H1 (cell line): ENCODE data around the gene SRI. TPM values are rescaled to one million over a fixed set of nuclear protein-coding genes. Genes with fewer than 3 reads are reported as not detected.

Experiments
- CTCF ChIA-PET: fragments of 300-600 bp; sonication (Branson Sonifier 250); formaldehyde crosslinking; loops from one replicate; lab custom pipeline; 2021; ENCODE audit not compliant: partially characterized antibody; lab: Charles Lee
- POLR2A ChIA-PET: fragments of 300-600 bp; sonication (Branson Sonifier 250); formaldehyde crosslinking; loops from one replicate; lab custom pipeline; 2021; ENCODE audit warnings: inconsistent platforms; ENCODE audit not compliant: partially characterized antibody; lab: Charles Lee
- DNase-seq, 2 experiments: peaks; one replicate each; pipeline versions ENCODE4 v3.0.0 to v3.0.0-alpha.2; 2010 to 2022; ENCODE audit warnings: low spot score in 2 of 2, low read depth in 1 of 2, mixed read lengths in 1 of 2
- FAIRE-seq: peaks from 2 replicates; lab custom pipeline; 2011; peaks lifted over from hg19 to GRCh38; lab: Jason Lieb, UNC
- H2AFZ ChIP-seq: 2 replicates; pipeline ENCODE4 v1.8.1; 2012; ENCODE audit warnings: low read length, inconsistent platforms
- H2AK5ac ChIP-seq: 2 replicates; pipeline ENCODE4 v1.6.1; 2013; ENCODE audit warnings: low read depth, low read length
- H2BK120ac ChIP-seq: replicated peaks from 2 replicates; pipeline ENCODE3; 2013; ENCODE audit warnings: low read depth, low read length, inconsistent platforms
- H2BK12ac ChIP-seq: 2 replicates; pipeline ENCODE4 v1.6.1; 2013; ENCODE audit warnings: low read depth, low read length
- H2BK15ac ChIP-seq: 2 replicates; pipeline ENCODE4 v1.6.1; 2013; ENCODE audit warnings: low read length
- H2BK20ac ChIP-seq: 2 replicates; pipeline ENCODE4 v1.6.1; 2013; ENCODE audit warnings: low read length
- H2BK5ac ChIP-seq: 2 replicates; pipeline ENCODE4 v1.6.1; 2013; ENCODE audit warnings: low read depth, low read length
- H3K14ac ChIP-seq: 2 replicates; pipeline ENCODE4 v1.6.1; 2013; ENCODE audit warnings: inconsistent platforms; ENCODE audit not compliant: insufficient read length
- H3K18ac ChIP-seq: 2 replicates; pipeline ENCODE4 v1.6.1; 2013; ENCODE audit warnings: low read length; ENCODE audit errors: extremely low read depth
- H3K23ac ChIP-seq: 2 replicates; pipeline ENCODE4 v1.6.1; 2013; ENCODE audit warnings: inconsistent platforms; ENCODE audit not compliant: insufficient read length
- H3K23me2 ChIP-seq: 2 replicates; pipeline ENCODE4 v1.6.1; 2013; ENCODE audit warnings: low read depth, low read length
- H3K27ac ChIP-seq: 2 replicates; pipeline ENCODE4 v1.6.1; 2011; ENCODE audit warnings: low read depth, low read length, inconsistent platforms
- H3K27me3 ChIP-seq, 4 experiments: replicated peaks in 1 of 4; 1 replicate in 1 of 4; 2 replicates in 3 of 4; pipeline versions ENCODE4 v1.6.1 to v1.8.1; 2011 to 2013; ENCODE audit warnings: low read length in 3 of 4, mild to moderate bottlenecking in 3 of 4, inconsistent platforms in 2 of 4, mixed read lengths in 2 of 4, moderate library complexity in 1 of 4; ENCODE audit not compliant: control insufficient read depth in 3 of 4, insufficient read depth in 3 of 4; ENCODE audit errors: extremely low read depth in 1 of 4
- H3K36me3 ChIP-seq, 4 experiments: 2 replicates each; pipeline versions ENCODE4 v1.6.1 to v1.8.1; 2011 to 2013; ENCODE audit warnings: mild to moderate bottlenecking in 4 of 4, low read length in 3 of 4, moderate library complexity in 2 of 4, control low read depth in 1 of 4, inconsistent platforms in 1 of 4; ENCODE audit not compliant: insufficient read depth in 4 of 4, control insufficient read depth in 2 of 4
- H3K4ac ChIP-seq: replicated peaks from 2 replicates; pipeline ENCODE3; 2013; ENCODE audit warnings: low read length, low read depth, mixed read lengths, inconsistent platforms; ENCODE audit not compliant: insufficient read length
- H3K4me1 ChIP-seq, 4 experiments: replicated peaks in 1 of 4; 1 replicate in 1 of 4; 2 replicates in 3 of 4; pipeline versions ENCODE4 v1.6.1 to v1.8.1; 2011 to 2013; ENCODE audit warnings: low read length in 3 of 4, inconsistent platforms in 2 of 4, mixed read lengths in 1 of 4; ENCODE audit not compliant: insufficient read depth in 4 of 4, control insufficient read depth in 3 of 4
- H3K4me2 ChIP-seq, 2 experiments: 2 replicates each; pipeline versions ENCODE4 v1.6.1 to v1.8.1; 2011 to 2013; ENCODE audit warnings: low read depth in 2 of 2, low read length in 2 of 2, control low read depth in 1 of 2, inconsistent platforms in 1 of 2, mild to moderate bottlenecking in 1 of 2; ENCODE audit not compliant: insufficient read depth in 1 of 2
- H3K4me3 ChIP-seq, 4 experiments: fragments of 200-600, 300-600 bp in 1 of 4; sonication (generic), shearing (Covaris generic), sonication (Bioruptor Twin) in 1 of 4; 2 replicates each; pipeline versions ENCODE4 v1.5.1 to v1.8.1; 2011 to 2016; ENCODE audit warnings: low read length in 4 of 4, low read depth in 3 of 4, control low read depth in 2 of 4, inconsistent platforms in 2 of 4, mild to moderate bottlenecking in 2 of 4, mixed read lengths in 1 of 4, moderate library complexity in 1 of 4; ENCODE audit not compliant: insufficient read depth in 2 of 4; ENCODE audit errors: extremely low read depth in 1 of 4
- H3K56ac ChIP-seq: replicated peaks from 2 replicates; pipeline ENCODE3; 2013; ENCODE audit warnings: low read depth, mild to moderate bottlenecking, mixed read lengths, low read length, inconsistent platforms; ENCODE audit not compliant: insufficient read length
- H3K79me1 ChIP-seq: 2 replicates; pipeline ENCODE4 v1.6.1; 2013; ENCODE audit warnings: low read depth, low read length, control low read depth
- H3K79me2 ChIP-seq, 2 experiments: 2 replicates each; pipeline versions ENCODE4 v1.6.1 to v1.8.1; 2012 to 2013; ENCODE audit warnings: low read length in 2 of 2, mild to moderate bottlenecking in 2 of 2, inconsistent platforms in 1 of 2; ENCODE audit not compliant: insufficient read depth in 2 of 2, control insufficient read depth in 1 of 2
- H3K9ac ChIP-seq, 4 experiments: replicated peaks in 1 of 4; 1 replicate in 1 of 4; 2 replicates in 3 of 4; pipeline versions ENCODE4 v1.6.1 to v1.8.1; 2011 to 2013; ENCODE audit warnings: low read depth in 3 of 4, low read length in 3 of 4, control low read depth in 2 of 4, mild to moderate bottlenecking in 2 of 4, moderate library complexity in 2 of 4, inconsistent platforms in 1 of 4; ENCODE audit errors: extremely low read depth in 1 of 4
- H3K9me3 ChIP-seq, 2 experiments: 2 replicates each; pipeline versions ENCODE4 v1.6.1 to v1.8.1; 2012 to 2013; ENCODE audit warnings: mild to moderate bottlenecking in 2 of 2, moderate library complexity in 2 of 2, control low read depth in 1 of 2, inconsistent platforms in 1 of 2, low read depth in 1 of 2, low read length in 1 of 2, mixed read lengths in 1 of 2; ENCODE audit not compliant: insufficient read depth in 2 of 2
- H4K20me1 ChIP-seq, 2 experiments: replicated peaks in 1 of 2; 2 replicates each; pipeline versions ENCODE3 to v1.8.1; 2011 to 2013; ENCODE audit warnings: inconsistent platforms in 2 of 2, low read length in 2 of 2, mild to moderate bottlenecking in 1 of 2; ENCODE audit not compliant: insufficient read depth in 2 of 2, control insufficient read depth in 1 of 2
- H4K5ac ChIP-seq: 2 replicates; pipeline ENCODE4 v1.6.1; 2013; ENCODE audit warnings: low read length, low read depth, mixed read lengths, inconsistent platforms; ENCODE audit not compliant: insufficient read length
- H4K8ac ChIP-seq: 2 replicates; pipeline ENCODE4 v1.8.0; 2013; ENCODE audit warnings: mild to moderate bottlenecking, moderate library complexity, low read length, inconsistent platforms; ENCODE audit not compliant: insufficient read depth; ENCODE audit errors: extremely low read depth
- H4K91ac ChIP-seq: replicated peaks from 2 replicates; pipeline ENCODE3; 2013; ENCODE audit warnings: low read length, mixed read lengths, inconsistent platforms; ENCODE audit not compliant: insufficient read length
- BRCA1 ChIP-seq: IDR thresholded peaks from 2 replicates; pipeline ENCODE4 v1.6.1; 2012; ENCODE audit warnings: low read depth, low read length, improper control_type of control experiment
- CEBPB ChIP-seq: IDR thresholded peaks from 2 replicates; pipeline ENCODE4 v1.6.1; 2012; ENCODE audit warnings: low read depth, low read length
- JUN ChIP-seq: IDR thresholded peaks from 2 replicates; pipeline ENCODE4 v1.6.1; 2011; ENCODE audit warnings: low read depth, mild to moderate bottlenecking, improper control_type of control experiment, low read length
- RBBP5 ChIP-seq: IDR thresholded peaks from 2 replicates; pipeline ENCODE4 v1.7.1; 2012; ENCODE audit warnings: low read depth, mild to moderate bottlenecking, inconsistent platforms, low read length, moderate library complexity, borderline replicate concordance
- RFX5 ChIP-seq: IDR thresholded peaks from 2 replicates; pipeline ENCODE4 v1.6.1; 2011; ENCODE audit warnings: low read depth, low read length, improper control_type of control experiment, borderline replicate concordance
- RXRA ChIP-seq: IDR thresholded peaks from 2 replicates; pipeline ENCODE4 v1.6.1; 2011; ENCODE audit warnings: low read depth, mild to moderate bottlenecking, low read length, moderate library complexity; ENCODE audit not compliant: insufficient read depth
- SAP30 ChIP-seq: fragments of 300-600 bp; sonication (generic); IDR thresholded peaks from 2 replicates; pipeline ENCODE4 v1.7.1; 2012; ENCODE audit warnings: low read length, moderate library complexity, mild to moderate bottlenecking, inconsistent platforms; ENCODE audit not compliant: insufficient read depth, insufficient replicate concordance
- SIRT6 ChIP-seq: IDR thresholded peaks from one replicate; pipeline ENCODE4 v1.7.1; 2012; ENCODE audit warnings: low read length, inconsistent platforms
- SP1 ChIP-seq: IDR thresholded peaks from 2 replicates; pipeline ENCODE4 v1.6.1; 2011; ENCODE audit warnings: low read depth, low read length
- SRF ChIP-seq: IDR thresholded peaks from 2 replicates; pipeline ENCODE4 v1.6.1; 2011; ENCODE audit warnings: mild to moderate bottlenecking, low read depth, low read length, moderate library complexity
- TAF1 ChIP-seq: IDR thresholded peaks from 2 replicates; pipeline ENCODE4 v1.6.1; 2011; ENCODE audit warnings: mild to moderate bottlenecking, low read depth, low read length
- TBP ChIP-seq: IDR thresholded peaks from 2 replicates; pipeline ENCODE4 v1.6.1; 2011; ENCODE audit warnings: low read depth, low read length, improper control_type of control experiment
- YY1 ChIP-seq: IDR thresholded peaks from 2 replicates; pipeline ENCODE4 v1.6.1; 2011; ENCODE audit warnings: low read depth, mild to moderate bottlenecking, low read length
- WGBS, 2 experiments: shearing (Covaris generic) in 1 of 2; methylation state at CpG; one replicate each; pipeline versions ENCODE4 v1.1.6 to v1.1.7; 2013 to 2015; ENCODE audit warnings: low lambda C conversion rate in 2 of 2, mixed read lengths in 2 of 2, inconsistent platforms in 1 of 2, low coverage in 1 of 2, missing lambda C conversion rate in 1 of 2; ENCODE audit not compliant: insufficient replicate concordance in 2 of 2, insufficient coverage in 1 of 2, insufficient read length in 1 of 2; ENCODE audit errors: extremely low coverage in 1 of 2, missing lambda C conversion rate in 1 of 2; 5-methylcytosine and 5-hydroxymethylcytosine counted together
- polyA plus RNA-seq, 7 experiments: library from polyadenylated mRNA; depleted of rRNA in 3 of 7; stranded (reverse) in 5 of 7; unstranded in 2 of 7; fragments of >200 nt in 5 of 7; fragments of 200-250 nt in 2 of 7; gene quantifications; 1 replicate in 5 of 7; 2 replicates in 1 of 7; 4 replicates in 1 of 7; pipeline versions ENCODE4 v1.2.1 to v1.2.3, GENCODE V29; 2011 to 2013; ENCODE audit warnings: missing spikeins in 2 of 7, mixed read lengths in 2 of 7
- total RNA-seq: library from RNA; stranded (reverse); fragmentation: NEBNext Ultra II Directional; extraction: Animal tissue kit (Norgen Biotek cat#: 25700); gene quantifications from 2 replicates; pipeline ENCODE4 v1.2.1, GENCODE V29; 2021

The SRI gene
- total and polyA plus RNA-seq, 2 of the 8 experiments (the other 6 are each of a cell fraction or from before 2014, with no cell fraction given) = 118 to 170 TPM

- Histone ChIP-seq H2BK12ac (no peak overlapping the region), H3K14ac (no peak overlapping the region), H3K27ac (no peak overlapping the region), H3K79me2 (no peaks in the 10 kb centered on the region), H3K9me3 (no peaks in the 10 kb centered on the region), H2BK120ac (no peak overlapping the region), H3K4me3 (no peak overlapping the region), H3K4me1 (peaks cover 0 to 5% (median 2%) of the 10 kb centered on the region in 4 experiments; a peak in 2 of 7 replicates), H3K27me3 (no peaks in the 10 kb centered on the region), H3K4ac (no peak overlapping the region), H3K23ac (no peak overlapping the region), H2BK20ac (no peak overlapping the region), H4K91ac (no peak overlapping the region), H3K18ac (no peak overlapping the region), H2BK5ac (no peak overlapping the region), H3K23me2 (peaks cover 5% of the 10 kb centered on the region), H2BK15ac (no peak overlapping the region), H4K20me1 (no peaks in the 10 kb centered on the region), H3K56ac (no peak overlapping the region), H4K8ac (no peak overlapping the region), H3K4me2 (no peak overlapping the region), H2AK5ac (no peak overlapping the region), H3K9ac (no peak overlapping the region), H4K5ac (no peak overlapping the region), H3K79me1 (no peaks in the 10 kb centered on the region), H3K36me3 (no peaks in the 10 kb centered on the region), H2AFZ (no peak overlapping the region)
- ChIA-PET POLR2A (no interaction called here), CTCF (interaction anchor here (1.4 kb wide), 1 partner anchor 19 kb away, joined by 3 read pairs; no protein-coding TSS in a partner anchor)
- DNase-seq = no peak
- FAIRE-seq = no peak
- 85% methylated on average over 2 of the region's 2 CpGs; no CpG with 5 or more reads in 1 of the 2 experiments for WGBS, 2 experiments
- TF ChIP-seq JUN (no peak), RFX5 (no peak), RBBP5 (no peak), SIRT6 (no peak), RXRA (no peak), SP1 (no peak), SAP30 (no peak), SRF (no peak), TAF1 (no peak), YY1 (no peak), CEBPB (no peak), BRCA1 (no peak), TBP (no peak)
Measured at GRCh38 chr7:88224601-88225275, 4.9 kb upstream of the SRI start.
